ENCODE results near the gene GRIK1.

The GRIK1 gene

GRCh38 chr21:29904359-29905282 lies 35.2 kb downstream of the GRIK1 start:
- DNase-seq = no peak

- DNase-seq = no peak
These were observed 42.9 kb downstream of the GRIK1 start for GRCh38 chr21:29896884-29897283.

- no peak for DNase-seq
These were observed 46.1 kb downstream of the GRIK1 start for GRCh38 chr21:29893687-29894086.

- DNase-seq = no peak
These were observed 47.4 kb downstream of the GRIK1 start for GRCh38 chr21:29892379-29892778.

GRCh38 chr21:29888437-29888836 lies 51.4 kb downstream of the GRIK1 start:
- DNase-seq = no peak

GRCh38 chr21:29887313-29888009 lies 52.3 kb downstream of the GRIK1 start:
- DNase-seq = no peak

DNA sequence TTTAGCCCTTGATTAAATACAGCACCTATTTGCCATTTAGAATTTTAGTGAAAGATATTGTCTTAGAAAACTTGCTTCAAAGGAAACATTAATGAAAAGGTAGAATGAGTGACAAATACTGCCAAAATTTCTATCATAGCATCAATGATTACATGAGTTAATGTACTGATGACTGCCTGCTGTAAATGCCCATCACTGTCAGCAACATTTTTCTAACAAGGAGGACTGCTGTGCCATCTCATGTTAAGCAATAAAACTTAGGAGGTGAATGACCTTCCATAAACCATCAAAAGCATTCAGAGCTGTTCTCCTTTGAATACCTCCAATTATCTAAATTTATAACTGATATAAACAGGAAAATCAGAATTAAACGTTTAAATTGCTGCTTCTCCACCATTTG lies 54.3 kb downstream of the GRIK1 start:
- DNase-seq = no peak

GRCh38 chr21:29875873-29876272 lies 63.9 kb downstream of the GRIK1 start:
- no peak for DNase-seq

- DNase-seq = no peak
These were observed 64.6 kb downstream of the GRIK1 start for GRCh38 chr21:29875036-29875716.

DNA sequence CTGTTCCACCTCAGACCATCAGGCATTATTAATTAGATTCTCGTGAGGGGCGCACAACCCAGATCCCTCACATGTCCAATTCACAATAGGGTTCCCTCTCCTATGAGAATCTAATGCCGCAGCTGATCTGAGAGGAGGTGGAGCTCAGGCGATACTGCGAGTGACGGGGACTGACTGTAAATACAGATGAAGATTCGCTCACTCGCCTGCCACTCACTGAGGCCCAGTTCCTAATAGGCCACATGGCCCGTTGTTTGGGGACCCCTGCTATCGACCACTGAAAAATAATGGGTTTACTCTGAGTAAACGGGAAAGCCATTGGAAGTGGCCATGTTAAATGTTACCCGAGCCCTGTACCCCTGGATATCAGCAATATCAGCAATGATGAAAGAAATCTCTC lies 65.9 kb downstream of the GRIK1 start:
- DNase-seq = no peak

DNA sequence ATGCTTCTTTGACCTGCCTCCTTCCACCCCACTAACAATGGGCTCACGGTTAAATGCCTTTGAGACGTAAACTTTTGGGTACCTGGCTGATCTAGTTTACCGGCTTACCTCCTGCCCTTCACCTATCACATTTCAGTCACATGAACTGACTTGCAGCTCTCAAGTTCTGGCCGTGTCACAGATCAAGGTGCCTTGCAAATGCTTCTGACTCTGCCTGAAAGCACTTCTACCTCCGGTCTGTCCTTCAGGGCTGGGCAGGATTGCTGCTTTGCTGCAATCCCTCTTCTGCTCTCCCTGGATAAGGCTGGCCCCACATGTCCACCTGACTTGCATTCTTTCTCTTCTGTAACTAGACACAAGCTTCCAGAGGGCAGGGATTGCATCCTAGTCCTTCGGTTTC lies 69.0 kb downstream of the GRIK1 start:
- no peak for DNase-seq

DNA sequence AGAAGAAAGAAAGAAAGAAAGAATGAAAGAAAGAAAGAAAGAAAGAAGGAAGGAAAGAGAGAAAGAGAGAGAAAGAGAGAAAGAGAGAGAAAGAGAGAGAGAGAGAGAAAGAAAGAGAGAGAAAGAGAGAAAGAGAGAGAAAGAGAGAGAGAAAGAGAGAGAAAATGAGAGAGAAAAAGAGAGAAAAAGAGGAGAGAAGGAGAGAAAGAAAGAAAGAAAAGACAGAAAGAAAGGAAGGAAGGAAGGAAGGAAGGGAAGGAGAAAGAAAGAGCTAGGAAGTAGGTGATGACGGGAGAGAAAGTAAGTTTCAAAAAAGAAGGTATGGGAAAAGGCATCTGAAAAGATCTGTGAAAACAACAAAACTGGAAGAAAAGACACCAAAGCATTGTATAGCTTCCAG lies 72.0 kb downstream of the GRIK1 start:
- no peak for DNase-seq

DNA sequence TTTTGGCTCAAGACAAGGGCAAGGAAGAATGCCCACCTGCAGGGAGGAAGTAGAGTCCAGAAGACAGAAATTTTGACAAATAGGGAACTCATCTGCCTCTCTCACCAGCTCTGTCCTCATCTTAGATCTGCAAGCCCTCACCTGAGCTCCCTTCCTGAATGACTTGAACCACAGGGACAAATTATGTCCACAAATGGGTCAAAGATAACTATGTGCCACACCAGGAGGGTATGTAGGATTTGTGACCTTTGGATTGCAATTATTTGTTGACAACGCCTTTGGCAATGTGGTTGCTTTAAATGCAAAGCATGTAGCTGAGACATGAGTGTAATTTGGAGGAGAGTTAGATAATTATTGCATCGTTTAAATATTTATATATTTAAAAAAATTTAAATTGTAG lies 79.5 kb downstream of the GRIK1 start:
- no peak for DNase-seq

GRCh38 chr21:29857150-29857549 lies 82.6 kb downstream of the GRIK1 start:
- DNase-seq = no peak

DNA sequence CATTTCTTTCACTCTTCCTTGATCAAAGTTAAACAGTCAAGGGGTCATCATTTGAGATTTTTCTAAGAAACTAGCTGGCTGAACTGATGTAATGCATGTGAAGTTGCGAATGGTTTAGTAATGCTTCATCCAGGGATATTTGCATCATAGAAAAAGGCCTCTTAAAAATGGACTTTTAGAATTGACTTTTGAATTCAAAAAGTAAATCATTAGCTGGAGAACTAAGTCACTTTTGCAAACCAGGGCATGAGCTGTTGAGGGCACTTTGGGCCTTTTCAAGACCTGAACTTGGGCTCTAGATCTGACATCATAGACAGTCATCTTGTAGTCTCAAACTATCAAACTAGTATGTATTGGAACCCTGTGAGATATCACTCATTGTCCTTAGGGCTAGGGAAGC lies 85.0 kb downstream of the GRIK1 start:
- no peak for DNase-seq

DNA sequence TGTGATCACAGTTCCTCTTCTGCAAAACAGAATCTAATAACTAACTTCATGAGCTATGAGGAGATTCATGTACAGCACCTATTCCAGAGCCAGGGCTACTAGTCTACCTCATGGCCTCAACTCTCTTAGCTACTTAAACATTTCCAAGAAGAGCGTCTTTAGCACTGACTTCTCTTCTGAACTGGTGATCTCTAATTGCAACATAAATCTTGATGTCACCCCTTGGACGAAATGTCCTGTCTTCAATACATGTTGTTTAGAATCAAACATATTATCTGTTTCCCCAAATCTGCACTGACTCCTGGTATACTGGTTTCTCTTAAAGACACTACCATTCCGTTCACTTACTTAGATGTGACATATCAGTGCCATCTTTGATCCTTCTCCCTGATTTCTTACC lies 88.2 kb downstream of the GRIK1 start:
- no peak for DNase-seq

DNA sequence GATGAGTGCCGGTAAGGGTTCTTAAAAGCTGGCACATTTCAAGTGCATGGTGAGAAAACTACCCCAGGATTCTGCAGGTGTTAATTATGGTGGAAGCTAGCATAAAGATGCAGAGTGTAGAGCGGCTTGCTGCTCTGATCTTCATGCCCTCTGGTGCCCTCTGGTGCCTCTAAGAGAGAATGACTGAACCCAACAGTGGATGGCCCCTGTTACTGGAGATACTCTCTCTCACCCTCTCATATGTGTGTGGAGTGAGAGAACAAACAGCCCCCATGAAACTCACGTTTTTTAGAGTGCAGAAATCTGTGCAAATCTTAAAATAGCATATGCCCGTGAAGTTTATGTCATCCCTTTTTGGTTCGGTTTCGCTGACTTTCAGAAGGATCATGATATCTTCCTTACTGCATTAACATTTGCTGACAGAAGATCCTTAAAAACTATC lies 90.0 kb downstream of the GRIK1 start:
- DNase-seq = peak; percentile 50

GRCh38 chr21:29843804-29844203 lies 96.0 kb downstream of the GRIK1 start:
- no peak for DNase-seq

DNA sequence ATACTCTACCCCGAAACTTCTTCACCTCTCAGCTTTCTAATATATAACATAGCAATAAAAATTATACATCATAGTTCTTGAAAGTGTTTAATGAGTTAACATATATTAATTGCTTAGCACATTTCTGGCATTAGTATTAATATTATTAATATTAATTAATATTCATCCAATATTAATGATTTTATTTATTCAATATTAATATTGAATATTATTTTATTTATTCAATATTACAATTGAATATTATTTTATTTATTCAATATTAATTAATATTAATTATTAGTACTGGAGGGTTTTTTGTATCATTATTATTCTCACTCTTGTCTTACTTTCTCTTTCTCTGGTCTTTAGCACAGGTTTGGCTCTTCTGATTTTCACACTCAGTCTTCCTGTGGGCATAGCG lies 105.2 kb downstream of the GRIK1 start:
- DNase-seq = no peak

DNA sequence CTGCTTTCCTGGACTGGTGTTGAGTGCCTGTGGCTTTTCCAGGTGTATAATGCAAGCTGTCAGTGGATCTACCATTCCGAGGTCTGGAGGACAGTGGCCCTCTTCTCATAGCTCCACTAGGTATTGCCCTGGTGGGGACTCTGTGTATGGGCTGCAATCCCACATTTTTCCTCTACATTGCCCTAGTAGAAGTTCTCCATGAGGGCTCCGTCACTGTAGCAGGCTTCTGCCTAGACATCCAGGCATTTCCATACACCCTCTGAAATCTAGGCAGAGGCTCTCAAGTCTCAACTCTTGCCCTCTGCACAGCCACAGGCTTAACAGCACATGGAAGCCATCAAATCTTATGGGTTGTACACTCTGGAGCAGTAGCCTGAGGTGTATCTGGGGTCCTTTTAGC lies 107.6 kb downstream of the GRIK1 start:
- no peak for DNase-seq

DNA sequence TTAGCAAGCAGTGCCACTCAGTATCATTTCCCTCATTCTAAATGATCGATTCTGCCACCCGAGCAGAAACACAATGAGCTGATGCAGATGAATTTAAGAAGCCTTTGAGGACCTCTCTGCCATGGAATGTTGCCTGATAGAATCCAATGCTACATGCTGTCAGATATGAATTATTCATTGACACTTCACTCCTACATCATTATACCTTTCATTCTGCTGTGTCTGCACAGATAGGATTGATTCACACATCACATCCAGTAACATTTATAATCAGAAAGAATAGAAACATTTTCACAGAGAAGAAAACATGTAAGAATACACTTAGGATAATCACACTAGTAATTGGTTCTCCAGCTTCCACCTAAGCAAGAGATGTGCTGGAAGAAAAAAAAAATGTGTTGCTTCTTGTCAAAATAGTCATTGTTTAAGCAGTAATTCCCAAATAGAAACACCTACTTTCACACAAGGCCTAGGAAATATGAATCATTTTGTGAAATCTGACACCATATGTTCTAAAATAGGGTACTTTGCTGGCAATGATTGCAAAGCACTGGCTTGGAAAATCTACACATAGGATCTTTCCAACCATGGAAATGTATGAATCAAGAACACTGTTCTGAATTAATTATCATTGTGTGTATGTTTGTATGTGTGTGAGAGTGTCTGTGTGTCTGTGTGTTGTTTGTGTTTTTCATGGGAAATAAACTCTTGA lies 110.1 kb downstream of the GRIK1 start:
- DNase-seq = no peak

DNA sequence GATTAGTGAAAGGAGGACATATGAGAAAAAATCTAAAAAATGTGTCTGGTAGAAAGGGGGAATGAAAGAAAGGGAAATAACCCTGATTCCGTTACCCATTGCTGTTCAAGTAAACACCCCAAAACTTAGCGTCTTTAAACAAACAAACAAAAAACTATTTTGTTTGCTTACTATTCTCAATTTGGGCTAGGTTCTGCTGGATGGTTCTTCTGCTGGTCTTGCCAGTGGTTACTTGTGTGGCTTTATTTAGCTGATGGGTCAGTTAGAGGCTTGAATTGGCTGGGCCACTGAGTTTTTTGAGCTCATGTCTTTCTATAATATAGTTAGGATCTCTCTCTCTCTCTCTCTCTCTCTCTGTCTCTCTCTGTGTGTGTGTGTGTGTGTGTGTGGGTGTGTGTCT lies 112.1 kb downstream of the GRIK1 start:
- DNase-seq = no peak

GRCh38 chr21:29827236-29827635 lies 112.6 kb downstream of the GRIK1 start:
- DNase-seq = no peak

Measured in CD4-positive, alpha-beta T cell treated with Interleukin-21 for 1 hour (primary cell).